Astrocyte (in vitro differentiated cells and primary cell): ENCODE measurements around the gene FAM83C. TPM values are rescaled to one million over a fixed set of nuclear protein-coding genes. Genes with fewer than 3 reads are reported as not detected.

Source experiments
- DNase-seq: peaks from one replicate; pipeline ENCODE4 v3.0.0-alpha.2; 2010; ENCODE audit warnings: low read depth
- FAIRE-seq: peaks from 2 replicates; lab custom pipeline; 2011; peaks lifted over from hg19 to GRCh38; lab: Jason Lieb, UNC
- H2AFZ ChIP-seq: 2 replicates; pipeline ENCODE4 v1.6.0; 2012; ENCODE audit warnings: low read depth, low read length, inconsistent platforms
- H3K27ac ChIP-seq: 2 replicates; pipeline ENCODE4 v1.5.1; 2011; ENCODE audit warnings: low read depth, low read length, inconsistent platforms
- H3K27me3 ChIP-seq: 2 replicates; pipeline ENCODE4 v1.6.0; 2011; ENCODE audit warnings: low read length, inconsistent platforms; ENCODE audit not compliant: insufficient read depth
- H3K36me3 ChIP-seq: 2 replicates; pipeline ENCODE4 v1.5.1; 2011; ENCODE audit warnings: low read length, inconsistent platforms; ENCODE audit not compliant: insufficient read depth
- H3K4me1 ChIP-seq: 2 replicates; pipeline ENCODE4 v1.5.1; 2011; ENCODE audit warnings: low read length, inconsistent platforms; ENCODE audit not compliant: insufficient read depth
- H3K4me2 ChIP-seq: 2 replicates; pipeline ENCODE4 v1.6.0; 2012; ENCODE audit warnings: low read length, inconsistent platforms
- H3K4me3 ChIP-seq: 2 replicates; pipeline ENCODE4 v1.5.1; 2011; ENCODE audit warnings: low read depth, mild to moderate bottlenecking, low read length, inconsistent platforms; ENCODE audit not compliant: insufficient read depth
- H3K79me2 ChIP-seq: 2 replicates; pipeline ENCODE4 v1.6.0; 2012; ENCODE audit warnings: mild to moderate bottlenecking, low read length, inconsistent platforms; ENCODE audit not compliant: insufficient read depth
- H3K9ac ChIP-seq: 2 replicates; pipeline ENCODE4 v1.6.0; 2012; ENCODE audit warnings: mild to moderate bottlenecking, low read length, inconsistent platforms
- H3K9me3 ChIP-seq: 2 replicates; pipeline ENCODE4 v1.5.1; 2012; ENCODE audit warnings: low read depth, mild to moderate bottlenecking, low read length, inconsistent platforms; ENCODE audit not compliant: insufficient read depth
- H4K20me1 ChIP-seq: 2 replicates; pipeline ENCODE4 v1.6.0; 2012; ENCODE audit warnings: low read length, inconsistent platforms; ENCODE audit not compliant: insufficient read depth
- H3K27ac Mint-ChIP-seq: one replicate; pipeline ENCODE4 v1.8.0; 2021; ENCODE audit warnings: mild to moderate bottlenecking, mixed read lengths; ENCODE audit not compliant: unreplicated experiment
- H3K27me3 Mint-ChIP-seq: one replicate; pipeline ENCODE4 v1.8.0; 2021; ENCODE audit warnings: low read depth, mixed read lengths; ENCODE audit not compliant: unreplicated experiment
- H3K36me3 Mint-ChIP-seq: one replicate; pipeline ENCODE4 v1.8.0; 2021; ENCODE audit warnings: low read depth, mixed read lengths; ENCODE audit not compliant: unreplicated experiment
- H3K4me1 Mint-ChIP-seq: one replicate; pipeline ENCODE4 v1.8.0; 2021; ENCODE audit warnings: low read depth, mixed read lengths; ENCODE audit not compliant: unreplicated experiment
- H3K4me3 Mint-ChIP-seq: one replicate; pipeline ENCODE4 v1.8.0; 2021; ENCODE audit warnings: mild to moderate bottlenecking, moderate library complexity, mixed read lengths; ENCODE audit not compliant: unreplicated experiment
- H3K9me3 Mint-ChIP-seq: one replicate; pipeline ENCODE4 v1.8.0; 2021; ENCODE audit warnings: mild to moderate bottlenecking, mixed read lengths; ENCODE audit not compliant: unreplicated experiment
- CTCF ChIP-seq: IDR thresholded peaks from 2 replicates; pipeline ENCODE4 v1.5.1; 2011; ENCODE audit warnings: low read depth, mild to moderate bottlenecking, inconsistent platforms, low read length, moderate library complexity; ENCODE audit not compliant: insufficient read depth
- EZH2 ChIP-seq: IDR thresholded peaks from 2 replicates; pipeline ENCODE4 v1.6.1; 2012; ENCODE audit warnings: mild to moderate bottlenecking, low read length, inconsistent platforms; ENCODE audit not compliant: insufficient read depth
- total RNA-seq: library from RNA; stranded (reverse); gene quantifications from 2 replicates; pipeline ENCODE4 v1.2.1, GENCODE V29; 2021

The FAM83C gene
- total RNA-seq, 1 donor from 2014 or later: not detected

DNA sequence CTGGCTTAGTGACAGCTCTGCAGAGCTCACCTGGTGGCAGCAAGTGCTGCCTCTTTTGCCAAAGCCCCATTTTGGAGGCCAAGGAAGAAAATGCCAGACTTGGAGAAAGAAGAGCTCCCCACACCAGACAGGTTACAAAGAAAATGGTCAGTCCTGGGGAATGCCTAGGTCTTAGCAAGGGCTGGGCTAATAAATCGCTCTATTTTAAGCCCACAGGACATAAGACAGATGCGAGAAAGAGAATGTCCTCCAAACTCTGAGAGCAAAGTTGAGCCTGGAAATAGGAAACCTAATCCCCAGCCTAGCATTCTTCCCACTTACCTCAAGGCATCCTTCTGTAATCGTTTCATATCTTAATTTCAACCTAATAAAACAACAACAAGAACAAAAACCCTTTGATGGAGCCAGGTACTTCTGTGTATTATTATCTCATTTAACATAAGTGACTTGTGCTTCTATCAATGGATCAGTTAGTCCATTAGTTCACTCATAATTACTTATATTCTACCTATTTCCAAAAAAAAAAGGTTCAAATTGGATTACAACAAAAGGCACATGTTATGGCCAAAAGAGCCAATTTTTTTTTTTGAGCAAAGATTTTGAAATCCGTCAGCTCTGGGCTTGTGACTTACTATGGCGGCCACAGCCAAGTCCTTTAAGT lies 40.4 kb upstream of the FAM83C start:
- no peak overlapping the region for H3K4me3 Mint-ChIP-seq
- Histone ChIP-seq H4K20me1 (no peaks in the 10 kb centered on the region), H3K4me3 (no peak overlapping the region), H3K36me3 (no peaks in the 10 kb centered on the region), H3K79me2 (no peaks in the 10 kb centered on the region), H3K9me3 (no peaks in the 10 kb centered on the region), H3K27ac (no peak overlapping the region), H3K4me1 (no peaks in the 10 kb centered on the region), H3K4me2 (no peak overlapping the region), H2AFZ (no peak overlapping the region), H3K27me3 (no peaks in the 10 kb centered on the region), H3K9ac (no peak overlapping the region)
- peaks cover 3% of the 10 kb centered on the region for H3K36me3 Mint-ChIP-seq
- FAIRE-seq (no peak), DNase-seq (no peak)
- H3K9me3 Mint-ChIP-seq: no peaks in the 10 kb centered on the region
- TF ChIP-seq CTCF (no peak), EZH2 (no peak)
- no peaks in the 10 kb centered on the region for H3K27me3 Mint-ChIP-seq
- no peak overlapping the region for H3K27ac Mint-ChIP-seq
- H3K4me1 Mint-ChIP-seq: peaks cover 49% of the 10 kb centered on the region

DNA sequence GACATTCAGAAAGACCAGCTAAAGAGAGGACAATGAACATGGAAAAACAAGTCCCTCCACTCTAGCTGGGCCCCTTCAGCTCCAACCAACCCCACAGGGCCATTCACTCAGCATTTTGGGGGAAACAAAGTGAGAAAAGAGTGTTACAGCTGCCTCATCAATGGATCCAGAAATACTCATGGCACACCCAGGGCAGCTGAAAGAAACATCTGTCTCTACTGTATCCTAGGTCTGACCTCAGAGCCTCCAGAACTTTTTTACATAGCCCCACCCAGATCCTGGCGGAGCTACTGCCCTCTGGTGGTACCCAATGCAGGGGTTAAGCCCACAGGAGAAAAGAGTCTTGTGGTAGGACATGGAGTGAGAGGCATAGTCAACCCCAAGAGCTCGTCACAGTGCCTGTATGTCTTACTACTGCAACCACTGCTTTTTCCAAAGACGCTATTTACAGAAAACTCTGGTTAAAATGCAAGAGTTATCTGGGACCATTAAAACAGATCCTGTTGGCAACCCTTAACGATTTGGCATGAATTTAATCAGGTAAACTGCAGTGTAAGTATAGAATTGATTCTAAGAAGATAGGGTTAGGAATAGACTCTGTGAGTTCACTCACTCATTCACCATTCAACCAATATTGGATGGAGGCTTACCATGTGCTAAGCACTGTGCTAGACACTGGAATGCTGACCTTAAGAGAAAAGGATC lies 37.4 kb upstream of the FAM83C start:
- H3K4me2 ChIP-seq: no peak overlapping the region
- Mint-ChIP-seq H3K4me3 (no peak overlapping the region), H3K27me3 (no peaks in the 10 kb centered on the region), H3K4me1 (peaks cover 59% of the 10 kb centered on the region), H3K36me3 (peaks cover 5% of the 10 kb centered on the region), H3K9me3 (no peaks in the 10 kb centered on the region), H3K27ac (peak overlapping the region; percentile 15)
- H3K9ac ChIP-seq: no peak overlapping the region
- no peak overlapping the region for H2AFZ ChIP-seq
- DNase-seq: no peak
- H3K27me3 ChIP-seq: no peaks in the 10 kb centered on the region
- no peaks in the 10 kb centered on the region for H3K79me2 ChIP-seq
- no peaks in the 10 kb centered on the region for H3K9me3 ChIP-seq
- FAIRE-seq: no peak
- H3K27ac ChIP-seq: no peak overlapping the region
- TF ChIP-seq EZH2: no peak
- TF ChIP-seq CTCF: peak; percentile 31
- no peak overlapping the region for H3K4me3 ChIP-seq
- H4K20me1 ChIP-seq: no peaks in the 10 kb centered on the region
- H3K36me3 ChIP-seq: no peaks in the 10 kb centered on the region
- peaks cover 7% of the 10 kb centered on the region for H3K4me1 ChIP-seq

DNA sequence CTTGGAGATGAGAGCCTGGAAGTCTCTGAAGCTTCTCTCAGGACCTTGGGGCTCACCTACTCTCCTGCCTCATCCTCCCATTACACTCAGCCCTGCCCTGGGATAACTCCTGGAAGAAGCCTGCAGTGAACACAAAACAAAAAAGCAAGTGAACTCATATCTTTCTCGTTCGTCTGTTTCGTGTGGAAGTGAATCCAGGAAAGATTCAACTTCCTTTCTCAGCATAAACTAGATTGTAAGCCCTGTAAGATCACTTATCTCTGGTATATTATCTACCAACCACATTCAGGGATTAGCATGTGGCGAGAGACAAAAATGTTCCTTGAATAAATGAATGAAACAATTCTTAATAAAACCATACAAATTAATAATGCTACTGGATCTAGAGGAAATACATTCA lies 36.5 kb upstream of the FAM83C start:
- Mint-ChIP-seq H3K36me3 (peaks cover 5% of the 10 kb centered on the region), H3K9me3 (no peaks in the 10 kb centered on the region), H3K4me1 (peaks cover 57% of the 10 kb centered on the region), H3K27ac (no peak overlapping the region), H3K27me3 (no peaks in the 10 kb centered on the region), H3K4me3 (no peak overlapping the region)
- Histone ChIP-seq H3K79me2 (no peaks in the 10 kb centered on the region), H3K9ac (no peak overlapping the region), H3K4me1 (peaks cover 7% of the 10 kb centered on the region), H4K20me1 (no peaks in the 10 kb centered on the region), H3K36me3 (no peaks in the 10 kb centered on the region), H3K4me3 (no peak overlapping the region), H3K4me2 (no peak overlapping the region), H3K27ac (no peak overlapping the region), H3K9me3 (no peaks in the 10 kb centered on the region), H2AFZ (no peak overlapping the region), H3K27me3 (no peaks in the 10 kb centered on the region)
- DNase-seq (no peak), FAIRE-seq (no peak)
- no peak for TF ChIP-seq EZH2
- TF ChIP-seq CTCF: no peak
